HEK293T (cell line): ENCODE data around the gene NF1.

Source experiments
- ARNT ChIP-seq: fragments of 450-650 bp; IDR thresholded peaks from 2 replicates; pipeline ENCODE4 v1.6.1; 2017; ENCODE audit warnings: mild to moderate bottlenecking
- BHLHE40 ChIP-seq: fragments of 450-650 bp; IDR thresholded peaks from 2 replicates; pipeline ENCODE4 v1.6.1; 2016; ENCODE audit warnings: mild to moderate bottlenecking, moderate library complexity, borderline replicate concordance
- ELF4 ChIP-seq: fragments of 450-650 bp; IDR thresholded peaks from 2 replicates; pipeline ENCODE4 v1.6.1; 2017; ENCODE audit warnings: antibody characterized with exemption
- FOXA1 ChIP-seq: fragments of 450-650 bp; IDR thresholded peaks from 2 replicates; pipeline ENCODE4 v1.6.1; 2016; ENCODE audit warnings: mild to moderate bottlenecking
- FOXK2 ChIP-seq: fragments of 450-650 bp; IDR thresholded peaks from 2 replicates; pipeline ENCODE4 v1.6.1; 2016; ENCODE audit warnings: mild to moderate bottlenecking
- FOXM1 ChIP-seq: fragments of 450-650 bp; IDR thresholded peaks from 2 replicates; pipeline ENCODE4 v1.6.1; 2017; ENCODE audit warnings: mild to moderate bottlenecking, borderline replicate concordance
- HDGF ChIP-seq: fragments of 450-650 bp; IDR thresholded peaks from 2 replicates; pipeline ENCODE4 v1.6.1; 2017; ENCODE audit warnings: antibody characterized with exemption, borderline replicate concordance
- L3MBTL2 ChIP-seq: fragments of 450-650 bp; conservative IDR thresholded peaks from 2 replicates; pipeline ENCODE4 v1.6.1; 2016; ENCODE audit warnings: mild to moderate bottlenecking
- LEF1 ChIP-seq: fragments of 450-650 bp; IDR thresholded peaks from 2 replicates; pipeline ENCODE4 v1.6.1; 2017; ENCODE audit warnings: mild to moderate bottlenecking, borderline replicate concordance
- PKNOX1 ChIP-seq: fragments of 450-650 bp; IDR thresholded peaks from 2 replicates; pipeline ENCODE4 v1.6.1; 2016
- SP1 ChIP-seq: fragments of 450-650 bp; IDR thresholded peaks from 2 replicates; pipeline ENCODE4 v1.6.1; 2017
- SUZ12 ChIP-seq: fragments of 450-650 bp; IDR thresholded peaks from 2 replicates; pipeline ENCODE4 v1.6.1; 2016; ENCODE audit warnings: mild to moderate bottlenecking
- TARDBP ChIP-seq: fragments of 450-650 bp; IDR thresholded peaks from 2 replicates; pipeline ENCODE4 v1.6.1; 2016

- TF ChIP-seq TARDBP (no peak), BHLHE40 (no peak), FOXM1 (no peak), FOXA1 (no peak), FOXK2 (no peak), ELF4 (no peak), LEF1 (no peak), HDGF (no peak), SUZ12 (no peak), SP1 (no peak), PKNOX1 (no peak), L3MBTL2 (no peak), ARNT (no peak)
These were observed 327.7 kb downstream of the NF1 start for GRCh38 chr17:31422443-31422842.
